DND-41 (cell line): ENCODE data around the gene AMPD3.

Source experiments
- ATAC-seq: fragments of 200-7000 bp; cut with Tn5 transposase; 3 replicates; pipeline ENCODE4 v1.9.1; 2021; ENCODE audit warnings: low read depth; ENCODE audit not compliant: insufficient read depth
- DNase-seq: peaks from one replicate; pipeline ENCODE4 v3.0.0-alpha.2; 2020
- H2AFZ ChIP-seq: 2 replicates; pipeline ENCODE4 v1.6.0; 2012; ENCODE audit warnings: low read depth, low read length
- H3K27ac ChIP-seq: 2 replicates; pipeline ENCODE4 v1.5.1; 2012; ENCODE audit warnings: low read length, inconsistent platforms
- H3K27me3 ChIP-seq: fragments of 200-600 bp; sonication (generic); 2 replicates; pipeline ENCODE4 v1.6.0; 2012; ENCODE audit warnings: low read length, mild to moderate bottlenecking, inconsistent platforms; ENCODE audit not compliant: insufficient read depth, poor library complexity
- H3K36me3 ChIP-seq: 2 replicates; pipeline ENCODE4 v1.5.1; 2012; ENCODE audit warnings: low read length, inconsistent platforms; ENCODE audit not compliant: insufficient read depth
- H3K4me1 ChIP-seq: 2 replicates; pipeline ENCODE4 v1.5.1; 2012; ENCODE audit warnings: mild to moderate bottlenecking, low read length; ENCODE audit not compliant: insufficient read depth
- H3K4me2 ChIP-seq: 2 replicates; pipeline ENCODE4 v1.6.0; 2012; ENCODE audit warnings: mild to moderate bottlenecking, moderate library complexity, low read length, inconsistent platforms; ENCODE audit not compliant: insufficient read depth
- H3K4me3 ChIP-seq, 2 experiments: fragments of 200-600 bp in 1 of 2; shearing (Covaris generic) in 1 of 2; 2 replicates each; pipeline ENCODE4 v1.5.1; 2012 to 2016; ENCODE audit warnings: inconsistent platforms in 2 of 2, low read length in 2 of 2, mild to moderate bottlenecking in 2 of 2, low read depth in 1 of 2, moderate library complexity in 1 of 2
- H3K79me2 ChIP-seq: 2 replicates; pipeline ENCODE4 v1.6.0; 2012; ENCODE audit warnings: low read length, inconsistent platforms; ENCODE audit not compliant: insufficient read depth
- H3K9ac ChIP-seq: 2 replicates; pipeline ENCODE4 v1.6.0; 2012; ENCODE audit warnings: low read depth, mild to moderate bottlenecking, inconsistent platforms, low read length, moderate library complexity
- H3K9me3 ChIP-seq: 2 replicates; pipeline ENCODE4 v1.5.1; 2012; ENCODE audit warnings: low read length, moderate library complexity, mild to moderate bottlenecking, inconsistent platforms; ENCODE audit not compliant: insufficient read depth, severe bottlenecking
- H4K20me1 ChIP-seq: 2 replicates; pipeline ENCODE4 v1.6.0; 2012; ENCODE audit warnings: low read length; ENCODE audit not compliant: insufficient read depth
- CTCF ChIP-seq: IDR thresholded peaks from 2 replicates; pipeline ENCODE4 v1.5.1; 2012; ENCODE audit warnings: borderline replicate concordance, low read length, moderate library complexity, mild to moderate bottlenecking; ENCODE audit not compliant: poor library complexity, severe bottlenecking; ENCODE audit errors: extremely low read depth
- EZH2 ChIP-seq: IDR thresholded peaks from 3 replicates; pipeline ENCODE4 v1.6.1; 2012; ENCODE audit warnings: borderline replicate concordance, low read depth, mild to moderate bottlenecking, moderate library complexity, low read length, inconsistent platforms; ENCODE audit not compliant: severe bottlenecking

AMPD3 gene

GRCh38 chr11:10500757-10501684 is 46.0 kb downstream of the AMPD3 start:
- DNase-seq (no peak), ATAC-seq (no peak)
- H3K36me3 ChIP-seq: peaks cover 64% of the 10 kb centered on the region
- H2AFZ ChIP-seq: no peak overlapping the region
- peaks cover 3% of the 10 kb centered on the region for H4K20me1 ChIP-seq
- no peak overlapping the region for H3K27ac ChIP-seq
- H3K27me3 ChIP-seq: no peaks in the 10 kb centered on the region
- no peak overlapping the region for H3K9ac ChIP-seq
- TF ChIP-seq CTCF: no peak
- H3K4me3 ChIP-seq: no peak overlapping the region
- no peaks in the 10 kb centered on the region for H3K4me1 ChIP-seq
- H3K79me2 ChIP-seq: no peaks in the 10 kb centered on the region
- no peak overlapping the region for H3K4me2 ChIP-seq
- no peaks in the 10 kb centered on the region for H3K9me3 ChIP-seq

GRCh38 chr11:10502065-10502680 is 47.1 kb downstream of the AMPD3 start:
- Histone ChIP-seq H3K9ac (no peak overlapping the region), H3K36me3 (peaks cover 61% of the 10 kb centered on the region), H3K9me3 (no peaks in the 10 kb centered on the region), H4K20me1 (peaks cover 3% of the 10 kb centered on the region), H3K4me3 (no peak overlapping the region), H3K27ac (no peak overlapping the region), H3K4me1 (no peaks in the 10 kb centered on the region), H3K79me2 (no peaks in the 10 kb centered on the region), H3K27me3 (no peaks in the 10 kb centered on the region), H3K4me2 (no peak overlapping the region), H2AFZ (no peak overlapping the region)
- DNase-seq: no peak
- TF ChIP-seq EZH2: no peak
- TF ChIP-seq CTCF: no peak
- no peak for ATAC-seq

- Histone ChIP-seq H2AFZ (no peak overlapping the region), H3K4me3 (no peak overlapping the region), H3K9ac (no peak overlapping the region), H3K4me2 (no peak overlapping the region), H3K79me2 (no peaks in the 10 kb centered on the region), H3K4me1 (no peaks in the 10 kb centered on the region), H3K9me3 (no peaks in the 10 kb centered on the region), H3K27ac (no peak overlapping the region), H3K36me3 (peaks cover 57% of the 10 kb centered on the region), H4K20me1 (peaks cover 3% of the 10 kb centered on the region), H3K27me3 (no peaks in the 10 kb centered on the region)
- ATAC-seq (no peak), DNase-seq (no peak)
- no peak for TF ChIP-seq EZH2
These were observed 47.7 kb downstream of the AMPD3 start for GRCh38 chr11:10502770-10503169.

- Histone ChIP-seq H3K4me3 (no peak overlapping the region), H3K9ac (no peak overlapping the region), H2AFZ (no peak overlapping the region), H3K27ac (no peak overlapping the region), H3K9me3 (no peaks in the 10 kb centered on the region), H3K36me3 (peaks cover 52% of the 10 kb centered on the region), H4K20me1 (peaks cover 3% of the 10 kb centered on the region), H3K79me2 (no peaks in the 10 kb centered on the region), H3K4me1 (no peaks in the 10 kb centered on the region), H3K27me3 (no peaks in the 10 kb centered on the region), H3K4me2 (no peak overlapping the region)
- ATAC-seq (no peak), DNase-seq (no peak)
- no peak for TF ChIP-seq CTCF
- no peak for TF ChIP-seq EZH2
These were observed 48.2 kb downstream of the AMPD3 start for GRCh38 chr11:10503221-10503620.
